PC-9 (cell line): ENCODE results near the gene TMEM9.

Experiments
- CTCF ChIP-seq: fragments of 200-600 bp; sonication (generic); conservative IDR thresholded peaks from 2 replicates; pipeline ENCODE4 v1.6.1; 2017; ENCODE audit warnings: mixed run types, antibody characterized with exemption, mild to moderate bottlenecking, moderate library complexity
- EZH2 ChIP-seq: fragments of 200-600 bp; sonication (generic); IDR thresholded peaks from 2 replicates; pipeline ENCODE4 v1.8.0; 2017; ENCODE audit warnings: antibody characterized with exemption, low read depth

- no peak for TF ChIP-seq CTCF
- no peak for TF ChIP-seq EZH2
Observed at GRCh38 chr1:201157949-201158348, 3.7 kb upstream of the TMEM9 start.
